HG03025 (cell line): ENCODE results near the gene PKN2.
A peak's percentile ranks its signal among the peaks of the same experiment; 100 is the strongest.
"Not testable (repeated sequence)": the region's sequence is repeated elsewhere in the genome, so short reads cannot be mapped to it uniquely, and the experiment has no call there.

Experiments
- ATAC-seq: cut with Tn5 transposase; IDR thresholded peaks from one replicate; pipeline ENCODE4 v1.9.1; 2021; ENCODE audit warnings: mild to moderate bottlenecking, moderate library complexity; ENCODE audit not compliant: unreplicated experiment, low FRiP score

Gene PKN2

DNA sequence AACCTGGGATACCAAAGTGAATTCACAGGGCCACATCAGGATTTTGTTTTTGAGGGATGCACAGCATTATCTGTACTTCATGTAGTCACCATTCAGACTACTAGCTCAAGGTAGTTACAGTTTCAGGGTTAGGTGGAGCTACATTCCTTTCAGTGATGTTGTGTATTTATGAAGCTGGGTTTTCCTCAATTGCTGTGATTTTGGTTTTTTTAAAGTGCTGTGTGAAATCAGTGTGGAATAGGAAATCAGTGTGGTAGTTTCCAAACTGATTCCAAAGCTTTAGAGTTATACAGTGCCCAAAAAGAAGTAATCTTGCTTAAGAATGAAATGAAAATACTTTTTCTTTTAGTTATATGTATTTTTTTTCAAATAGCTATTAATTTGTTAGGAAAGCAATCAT lies 95.8 kb downstream of the PKN2 start:
- no peak for ATAC-seq

DNA sequence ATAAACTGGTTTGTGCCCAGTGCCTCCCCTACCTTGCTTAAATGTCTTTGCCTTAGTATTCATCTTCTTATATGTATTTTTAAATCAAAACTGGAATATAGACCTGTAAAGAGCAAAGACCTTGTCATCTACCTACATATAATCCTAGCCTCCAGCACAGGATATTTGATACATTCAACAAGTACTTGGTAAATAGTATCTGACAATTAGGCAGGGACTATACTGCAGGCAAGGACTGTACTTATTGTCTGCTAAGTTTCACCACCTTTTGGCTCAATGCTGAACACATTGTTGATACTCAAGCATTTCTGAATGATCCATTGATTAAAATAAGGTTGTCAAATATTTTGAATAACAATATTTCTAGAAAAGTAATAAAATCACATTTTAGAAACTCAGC lies 96.4 kb downstream of the PKN2 start:
- ATAC-seq = no peak

DNA sequence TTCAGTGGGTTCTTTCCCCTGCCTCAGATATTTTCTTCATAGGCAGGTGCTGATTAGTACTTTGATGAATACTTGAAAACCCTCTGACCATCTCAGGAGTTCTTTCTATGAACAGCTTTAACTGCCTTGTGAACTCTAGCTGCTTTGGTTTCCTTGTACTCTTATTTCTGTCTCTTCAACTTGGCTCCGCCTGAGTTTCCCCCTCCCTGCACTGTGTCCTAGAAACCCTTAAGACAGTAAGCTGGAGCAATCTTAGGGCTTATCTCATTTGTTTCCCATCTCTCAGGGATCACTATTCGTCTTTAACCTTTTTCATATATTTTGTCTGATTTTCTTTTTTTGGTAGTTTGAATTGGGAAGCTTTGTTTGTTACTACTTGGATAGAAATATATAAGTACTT lies 99.1 kb downstream of the PKN2 start:
- no peak for ATAC-seq

DNA sequence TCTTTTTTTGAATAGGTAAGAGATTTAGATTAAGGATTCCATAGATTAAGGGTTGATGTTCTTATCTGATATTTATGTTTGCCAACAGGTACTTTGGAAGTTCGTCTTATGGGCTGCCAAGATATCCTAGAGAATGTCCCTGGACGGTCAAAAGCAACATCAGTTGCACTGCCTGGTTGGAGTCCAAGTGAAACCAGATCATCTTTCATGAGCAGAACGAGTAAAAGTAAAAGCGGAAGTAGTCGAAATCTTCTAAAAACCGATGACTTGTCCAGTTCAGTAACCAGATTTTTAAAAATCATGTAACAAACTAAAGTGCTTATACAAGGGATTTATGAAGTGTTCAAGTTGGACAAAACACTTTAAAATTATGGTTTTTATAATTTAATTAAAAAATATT lies 100.5 kb downstream of the PKN2 start:
- ATAC-seq = peak; percentile 61

DNA sequence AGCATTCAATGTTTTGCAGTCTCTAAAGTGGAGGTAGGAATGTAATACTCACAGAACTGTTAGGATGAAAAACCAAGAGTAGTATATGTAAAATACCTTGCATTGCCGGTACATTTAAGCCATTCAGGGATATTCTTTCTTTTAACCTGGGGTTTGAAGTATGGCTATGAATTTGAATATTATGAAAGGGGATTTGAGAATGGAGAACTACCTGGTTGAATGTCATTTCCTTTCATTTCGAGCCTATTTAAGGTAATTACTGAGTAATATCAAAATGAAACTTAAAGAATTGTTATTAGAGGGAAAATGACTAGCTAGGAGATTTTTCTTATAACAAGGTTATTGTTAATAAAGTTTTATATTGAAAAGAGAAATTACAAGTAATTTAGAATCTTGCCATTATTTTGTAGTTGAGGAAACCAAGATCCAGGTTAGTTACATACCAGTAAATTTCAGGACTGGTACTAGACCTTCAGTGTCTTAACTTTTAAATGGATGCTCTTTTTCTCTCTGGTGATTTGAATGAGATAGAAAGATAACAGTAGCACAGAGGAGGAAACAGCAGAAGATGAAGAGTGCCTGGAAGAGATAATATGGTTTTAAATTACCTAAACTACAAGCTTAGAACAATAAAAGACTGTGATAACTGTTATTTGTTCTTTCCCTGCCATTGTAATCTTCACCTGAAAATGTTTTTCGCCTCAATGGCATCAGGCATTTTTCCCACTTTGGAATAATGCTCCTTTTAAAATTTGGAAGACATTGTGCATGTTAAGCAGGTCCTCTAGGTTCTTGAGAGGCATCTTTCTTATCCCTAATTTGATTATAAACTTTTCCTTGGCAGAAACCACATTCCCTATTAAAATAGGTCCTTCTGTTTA lies 103.2 kb downstream of the PKN2 start:
- no peak for ATAC-seq

DNA sequence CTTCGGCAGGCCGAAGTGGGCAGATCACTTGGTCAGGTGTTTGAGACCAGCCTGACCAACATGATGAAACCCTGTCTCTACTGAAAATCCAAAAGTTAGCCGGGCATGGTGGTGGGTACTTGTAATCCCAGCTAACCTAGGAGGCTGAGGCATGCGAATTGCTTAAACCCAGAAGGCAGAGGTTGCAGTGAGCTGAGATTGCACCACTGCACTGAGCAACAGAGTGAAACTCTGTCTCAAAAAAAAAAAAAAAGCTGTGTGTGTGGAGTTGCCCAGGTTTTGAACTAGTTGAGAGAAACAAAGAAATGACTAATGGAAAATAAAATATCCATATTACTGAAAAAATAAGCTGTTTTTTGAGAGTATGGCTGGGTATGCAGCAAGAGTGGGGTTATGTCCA lies 107.1 kb downstream of the PKN2 start:
- ATAC-seq = no peak

DNA sequence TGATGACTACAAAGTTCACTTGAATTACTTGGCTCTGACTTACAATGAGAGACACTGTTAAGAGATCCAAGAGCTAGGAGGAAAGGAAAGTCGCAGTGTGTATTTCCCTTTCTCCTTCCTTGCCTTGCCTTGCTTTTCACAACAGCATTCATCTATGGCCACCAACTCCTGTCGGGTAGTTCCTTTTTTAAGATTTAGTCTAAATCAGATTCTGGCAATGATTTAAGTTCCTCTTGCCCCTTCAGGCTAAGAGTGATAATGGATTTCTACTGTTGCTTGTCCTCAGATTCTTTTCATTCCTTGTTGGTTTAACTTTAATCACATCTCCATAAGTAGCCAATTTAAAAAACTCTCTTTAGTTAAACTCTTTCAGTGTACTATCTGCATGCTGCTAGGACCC lies 115.4 kb downstream of the PKN2 start:
- no peak for ATAC-seq

DNA sequence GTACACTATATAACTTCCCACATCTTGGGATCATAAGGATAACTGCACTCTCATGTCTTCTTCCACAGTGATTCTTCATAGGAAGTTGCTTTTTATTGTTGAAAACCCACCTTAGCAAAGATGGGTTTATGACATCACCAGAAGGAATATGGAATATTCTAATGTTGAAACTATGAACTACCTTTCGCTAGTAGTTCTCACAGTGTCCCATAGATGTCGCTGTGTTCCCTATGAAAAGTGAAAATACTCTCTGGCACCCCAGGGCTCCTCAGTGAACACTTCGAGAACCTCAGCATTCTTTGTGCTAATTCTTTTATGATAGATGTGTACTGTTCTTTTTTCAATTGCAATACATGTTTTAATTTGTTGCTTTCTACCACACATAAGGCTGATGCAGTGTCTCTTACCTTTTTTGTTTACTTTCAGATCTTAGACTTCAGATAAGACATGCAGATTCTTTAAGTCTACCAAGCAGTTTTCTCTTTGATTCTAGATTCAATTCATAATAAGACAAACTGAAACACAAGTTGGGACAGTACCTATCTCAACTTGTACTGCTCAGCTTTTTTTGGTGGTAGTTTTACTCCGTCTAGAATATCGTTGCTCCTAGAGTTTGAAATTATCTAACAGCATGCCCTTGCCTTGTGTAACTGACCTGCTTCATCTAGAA lies 116.4 kb downstream of the PKN2 start:
- ATAC-seq = no peak

DNA sequence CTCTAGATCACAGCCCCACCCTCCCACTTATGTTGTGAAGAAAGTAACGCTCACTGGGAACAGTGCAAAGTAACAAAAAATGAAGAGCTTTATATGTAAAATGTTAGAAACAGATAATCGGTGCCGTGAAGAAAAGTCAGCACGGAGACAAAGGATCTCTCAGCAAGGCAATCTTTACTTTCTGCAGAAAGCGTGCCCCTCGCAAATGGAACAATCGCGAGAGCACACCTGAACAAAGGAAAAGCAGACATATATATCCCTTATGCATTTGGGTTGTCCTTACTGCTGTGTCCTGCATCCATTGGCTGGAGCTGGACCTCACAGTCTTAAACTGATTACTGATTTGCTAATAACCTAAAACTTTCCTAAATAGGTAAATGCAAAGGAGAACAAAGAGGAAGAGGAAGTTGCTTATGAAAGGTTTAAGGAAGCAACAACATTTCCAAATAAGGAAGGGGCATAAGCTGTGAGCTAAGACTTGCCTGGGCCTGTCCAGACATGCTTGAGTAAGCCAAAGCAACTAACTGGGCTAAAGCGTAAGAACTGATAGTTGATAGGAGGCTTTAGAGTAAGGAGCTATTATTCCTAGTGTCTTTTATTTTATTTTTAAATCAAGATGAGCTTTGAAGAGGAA lies 117.6 kb downstream of the PKN2 start:
- ATAC-seq = no peak

DNA sequence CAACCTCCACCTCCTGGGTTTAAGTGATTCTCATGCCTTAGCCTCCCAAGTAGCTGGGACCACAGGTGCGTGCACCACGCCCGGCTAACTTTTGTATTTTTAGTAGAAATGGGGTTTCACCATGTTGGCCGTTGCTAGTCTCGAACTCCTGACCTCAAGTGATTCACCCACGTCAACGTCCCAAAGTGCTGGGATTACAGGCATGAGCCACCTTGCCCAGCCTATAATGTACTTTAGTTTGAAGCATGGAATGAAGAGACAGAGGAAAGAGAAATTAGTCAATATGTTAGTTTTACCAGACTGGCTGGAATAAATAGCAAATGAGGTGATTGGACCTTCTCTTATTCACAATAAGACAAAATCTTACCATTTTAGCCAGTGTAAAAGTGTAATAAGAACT lies 118.3 kb downstream of the PKN2 start:
- no peak for ATAC-seq

DNA sequence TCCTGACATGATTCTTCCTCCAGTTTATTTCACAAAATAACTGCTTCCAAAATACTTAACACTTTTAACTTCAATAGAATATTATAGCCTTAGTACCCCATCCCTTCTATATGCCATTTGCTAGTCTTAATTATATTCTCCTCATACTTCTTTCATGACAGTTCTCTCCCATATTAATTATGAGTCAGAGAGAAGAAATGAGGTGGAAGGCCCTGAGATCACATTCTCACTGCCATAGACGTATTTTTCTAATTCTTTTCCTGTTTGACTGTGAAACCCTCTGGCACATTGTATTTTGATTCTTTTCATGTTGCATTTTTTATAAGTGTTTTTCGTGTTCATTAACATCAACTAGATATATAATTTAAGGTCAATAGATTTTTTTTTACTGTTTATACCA lies 118.9 kb downstream of the PKN2 start:
- ATAC-seq = no peak

DNA sequence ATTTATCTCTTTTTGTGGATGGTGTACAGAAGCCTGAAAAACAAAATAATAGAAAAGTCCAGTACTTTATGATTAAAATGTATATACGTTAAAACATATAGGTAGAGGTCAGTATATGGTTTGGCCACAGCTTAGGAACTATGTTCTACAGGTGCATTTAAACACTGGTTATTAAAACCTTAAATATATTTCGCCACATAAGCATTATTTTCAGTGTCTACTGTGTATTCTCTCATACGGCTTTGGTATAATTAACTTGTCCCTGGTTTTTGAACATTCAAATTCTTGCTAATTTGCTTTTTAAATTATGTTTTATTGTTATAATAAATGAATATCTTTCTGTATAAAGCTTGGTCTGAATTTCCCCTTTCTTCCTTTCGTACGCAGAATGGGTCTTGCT lies 119.4 kb downstream of the PKN2 start:
- ATAC-seq = no peak

DNA sequence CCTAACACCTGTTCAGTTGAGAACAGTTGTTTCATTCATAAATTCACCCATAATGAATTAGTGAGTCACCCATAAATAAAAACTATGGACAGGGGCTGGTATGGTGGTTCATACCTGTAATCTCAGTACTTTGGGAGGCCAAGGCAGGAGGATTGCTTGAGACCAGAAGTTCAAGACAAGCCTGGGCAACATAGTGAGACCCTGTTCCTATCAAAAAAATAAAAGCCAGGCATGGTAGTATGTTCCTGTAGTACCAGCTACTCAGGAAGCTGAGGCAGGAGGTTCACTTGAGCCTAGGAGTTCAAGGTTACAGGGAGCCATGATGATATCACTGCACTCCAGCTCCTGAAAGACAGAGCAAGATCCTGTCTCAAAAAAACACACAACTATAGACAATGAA lies 128.3 kb downstream of the PKN2 start:
- ATAC-seq = no peak

DNA sequence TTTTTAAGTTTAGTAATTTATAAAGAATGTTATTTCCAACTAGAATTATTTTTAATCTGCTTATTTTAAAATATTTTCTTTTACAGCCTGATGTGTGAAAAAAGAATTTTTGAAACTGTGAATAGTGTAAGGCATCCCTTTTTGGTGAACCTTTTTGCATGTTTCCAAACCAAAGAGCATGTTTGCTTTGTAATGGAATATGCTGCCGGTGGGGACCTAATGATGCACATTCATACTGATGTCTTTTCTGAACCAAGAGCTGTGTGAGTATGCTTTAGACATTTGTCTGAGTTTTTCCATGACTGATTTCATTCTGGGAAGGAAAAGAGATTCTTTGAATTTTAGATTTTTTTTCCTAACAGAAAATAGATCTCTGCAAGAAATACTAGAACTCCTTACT lies 129.4 kb downstream of the PKN2 start:
- ATAC-seq = no peak

DNA sequence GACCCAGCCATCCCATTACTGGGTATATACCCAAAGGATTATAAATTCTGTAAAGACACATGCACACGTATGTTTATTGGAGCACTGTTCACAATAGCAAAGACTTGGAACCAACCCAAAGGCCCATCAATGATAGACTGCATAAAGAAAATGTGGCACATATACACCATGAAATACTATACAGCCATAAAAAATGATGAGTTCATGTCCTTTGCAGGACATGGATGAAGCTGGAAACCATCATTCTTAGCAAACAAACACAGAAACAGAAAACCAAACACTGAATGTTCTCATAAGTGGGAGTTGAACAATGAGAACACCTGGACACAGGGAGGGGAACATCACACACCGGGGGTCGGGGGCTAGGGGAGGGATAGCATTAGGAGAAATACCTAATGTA lies 135.6 kb downstream of the PKN2 start:
- not testable (repeated sequence) for ATAC-seq

DNA sequence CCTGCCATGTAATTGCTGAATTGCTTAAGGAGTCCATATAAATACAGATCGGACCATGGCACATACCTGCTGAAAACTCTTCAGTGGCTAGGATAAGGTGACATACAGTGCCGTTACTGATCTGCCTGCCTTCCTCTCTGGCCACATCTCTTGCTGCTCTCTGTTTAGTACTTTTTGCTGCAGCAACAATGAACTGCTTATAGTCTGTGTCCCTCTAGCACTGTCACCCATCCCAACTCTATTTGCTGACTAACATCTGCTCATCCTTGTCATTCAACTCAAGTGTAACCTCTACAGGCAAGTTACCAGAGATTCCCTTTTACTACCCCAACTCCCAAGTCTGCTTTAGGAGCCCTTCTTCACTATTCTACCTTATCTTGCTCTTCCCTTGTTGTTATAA lies 141.6 kb downstream of the PKN2 start:
- no peak for ATAC-seq

DNA sequence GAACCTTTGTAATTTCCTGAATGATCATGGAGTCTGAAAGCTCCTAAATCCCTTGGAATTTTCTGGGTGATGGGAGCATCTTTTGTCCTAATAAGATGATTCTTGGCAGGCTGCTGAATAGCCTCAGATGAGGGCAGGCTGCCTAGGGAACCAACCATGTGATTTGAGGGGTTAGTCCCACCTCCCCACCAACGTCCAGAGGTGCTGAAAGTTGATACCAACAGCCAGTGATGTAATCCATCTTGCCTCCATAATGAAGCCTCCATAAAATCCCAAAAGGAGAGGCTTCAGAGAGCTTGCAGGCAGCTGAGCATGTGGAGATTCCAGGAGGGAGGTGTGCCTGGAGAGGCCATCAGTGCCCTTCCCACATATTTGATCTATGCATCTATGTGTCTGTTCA lies 163.6 kb downstream of the PKN2 start:
- ATAC-seq = no peak

DNA sequence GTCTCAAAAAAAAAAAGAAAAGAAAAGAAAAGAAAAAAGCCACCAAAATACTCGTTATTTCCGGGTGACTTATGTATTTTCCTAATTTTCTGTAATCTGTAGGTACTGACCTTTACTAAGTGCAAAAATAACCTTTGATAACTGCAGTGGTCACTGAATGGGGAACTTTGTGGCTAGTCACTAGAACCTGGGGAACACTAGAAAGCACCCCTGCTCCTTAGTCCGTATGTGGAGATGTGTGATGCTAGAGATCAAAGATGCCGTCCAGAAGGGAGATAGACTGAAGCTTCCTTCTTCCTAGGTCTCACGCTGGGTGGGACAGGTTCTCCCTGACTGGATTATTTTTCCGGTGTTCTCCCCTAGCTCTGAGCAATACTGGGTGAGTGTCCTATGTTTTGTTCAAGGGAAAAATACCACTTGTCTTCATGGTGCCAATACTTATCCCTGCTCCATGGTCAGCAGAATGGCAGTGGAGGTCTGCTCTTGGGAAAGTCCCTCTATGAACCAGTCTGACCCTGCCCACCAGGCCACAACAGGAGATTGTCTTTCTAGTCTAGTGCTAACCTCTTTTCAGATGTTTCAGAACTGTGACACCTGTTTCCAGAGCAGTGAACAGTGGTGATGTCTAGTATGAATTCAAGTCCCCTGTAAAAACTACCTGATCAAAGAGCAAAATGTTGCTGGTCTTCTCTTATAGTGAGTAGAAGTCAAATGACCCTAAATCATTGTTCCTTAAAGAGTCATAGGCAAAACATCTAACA lies 167.4 kb downstream of the PKN2 start:
- no peak for ATAC-seq

DNA sequence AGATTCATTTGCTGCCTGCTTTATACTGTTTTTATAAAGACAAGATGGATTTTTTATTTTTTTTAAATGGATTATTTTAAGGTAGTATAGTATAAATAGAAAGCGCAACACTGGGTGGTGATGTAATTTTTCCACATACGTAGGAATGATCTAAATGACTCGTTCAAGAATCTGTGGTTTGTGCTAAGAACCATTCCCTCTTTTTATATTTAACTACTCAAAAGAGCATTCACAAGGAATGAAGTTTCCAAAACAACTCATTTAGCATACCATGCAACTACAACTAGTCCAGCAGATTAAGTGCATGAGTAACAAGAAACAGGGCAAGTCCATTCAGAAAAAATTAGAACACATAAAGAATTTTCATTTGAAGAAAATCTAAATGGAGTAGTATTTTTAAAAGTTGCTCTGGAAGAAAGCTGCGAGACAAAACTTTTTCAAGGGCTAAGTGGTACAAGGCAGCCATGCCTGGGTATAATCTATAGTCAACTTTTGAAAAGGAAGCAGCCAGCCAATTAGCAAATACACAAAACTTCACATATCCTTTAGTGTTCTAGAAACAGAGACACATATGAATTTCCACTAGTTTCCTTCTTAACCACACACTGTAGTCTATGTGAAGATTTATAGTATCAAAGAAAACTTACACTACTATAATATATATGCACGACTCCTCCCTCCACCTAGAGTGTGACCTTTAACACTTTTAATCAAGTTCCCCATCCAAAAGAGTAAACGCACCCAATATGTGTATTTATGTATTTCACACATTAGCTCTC lies 183.9 kb downstream of the PKN2 start:
- ATAC-seq = no peak

DNA sequence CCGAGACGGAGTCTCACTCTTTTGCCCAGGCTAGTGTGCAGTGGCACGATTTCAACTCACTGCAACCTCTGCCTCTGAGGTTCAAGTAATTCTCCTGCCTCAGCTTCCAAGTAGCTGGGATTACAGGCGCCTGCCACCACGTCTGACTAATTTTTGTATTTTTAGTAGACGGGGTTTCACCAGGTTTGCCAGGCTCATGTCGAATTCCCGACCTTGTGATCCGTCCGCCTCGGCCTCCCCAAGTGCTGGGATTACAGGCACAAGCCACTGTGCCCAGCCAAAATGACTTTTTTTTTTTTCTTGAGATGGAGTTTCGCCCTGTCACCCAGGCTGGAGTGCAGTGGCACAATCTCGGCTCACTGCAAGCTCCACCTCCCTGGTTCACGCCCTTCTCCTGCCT lies 185.6 kb downstream of the PKN2 start:
- ATAC-seq = not testable (repeated sequence)
